Fibroblast of skin of right quadriceps (primary cell): Measurements from ENCODE around the gene VWC2L.

Experiments
- DNase-seq: peaks from one replicate; pipeline ENCODE4 v3.0.0-alpha.2; 2013

Gene VWC2L

GRCh38 chr2:214471382-214471781 lies 60.5 kb downstream of the VWC2L start:
- no peak for DNase-seq

- no peak for DNase-seq
Observed at GRCh38 chr2:214471990-214472389, 61.1 kb downstream of the VWC2L start.

DNA sequence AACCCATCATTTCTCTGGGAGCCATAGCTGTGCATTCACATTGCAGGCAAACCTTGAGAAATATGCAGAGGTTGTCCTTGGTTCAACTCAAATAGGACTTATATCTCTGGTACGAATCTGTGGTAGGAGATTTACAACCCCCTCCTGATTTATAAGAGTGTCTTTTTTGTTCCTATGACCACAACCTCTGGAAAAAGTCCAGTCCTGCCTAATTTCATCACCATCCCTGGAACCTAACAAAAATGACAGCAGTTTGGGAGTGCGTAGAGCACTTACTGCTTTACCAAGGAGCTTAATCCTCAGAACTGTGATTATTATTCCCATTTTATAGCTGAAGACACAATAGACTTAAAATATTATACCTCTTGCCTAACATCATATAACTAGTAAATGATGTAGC lies 66.5 kb downstream of the VWC2L start:
- no peak for DNase-seq

- peak; percentile 9 for DNase-seq
Observed at GRCh38 chr2:214481204-214481603, 70.3 kb downstream of the VWC2L start.

DNA sequence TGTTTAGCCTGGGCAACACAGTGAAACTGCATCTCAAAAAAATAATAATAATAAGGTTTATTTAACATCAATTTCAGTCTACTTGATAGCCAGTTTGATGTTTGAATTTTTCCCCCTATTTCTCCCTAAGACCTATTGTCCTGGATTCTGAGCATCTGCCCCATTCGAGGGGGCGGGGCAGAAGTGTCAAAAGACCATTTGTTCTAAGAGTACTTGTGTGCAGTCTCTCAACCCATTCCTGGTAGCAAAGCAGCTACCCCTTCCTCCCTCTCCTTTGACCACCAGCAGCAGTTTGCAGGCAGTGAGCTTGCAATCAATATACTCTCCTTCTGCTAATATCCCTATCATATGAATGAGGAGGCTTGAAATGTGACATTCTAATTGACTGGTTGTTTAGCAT lies 71.9 kb downstream of the VWC2L start:
- DNase-seq: no peak

DNA sequence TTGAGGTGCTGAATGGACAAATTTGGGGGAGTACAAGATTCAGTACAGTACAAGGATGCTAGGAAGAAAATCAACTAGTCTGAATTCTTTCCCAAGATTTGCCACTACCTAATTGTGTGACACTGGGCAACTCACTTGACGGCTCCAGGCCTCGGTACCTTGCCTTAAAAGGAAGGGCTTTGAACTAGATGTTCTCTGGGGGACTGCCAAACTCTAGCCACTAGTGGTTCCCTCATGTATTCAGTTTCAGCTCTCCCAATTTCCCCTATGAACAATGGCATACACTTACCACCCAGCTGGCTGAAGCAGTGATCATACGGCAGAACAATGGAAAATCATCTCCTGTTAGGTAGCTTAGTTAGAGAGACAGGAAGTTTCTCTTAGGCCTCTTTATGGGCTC lies 73.4 kb downstream of the VWC2L start:
- DNase-seq: no peak

- DNase-seq: no peak
Observed at GRCh38 chr2:214484701-214485100, 73.8 kb downstream of the VWC2L start.

- no peak for DNase-seq
Observed at GRCh38 chr2:214489181-214489580, 78.3 kb downstream of the VWC2L start.

GRCh38 chr2:214489702-214490101 lies 78.8 kb downstream of the VWC2L start:
- no peak for DNase-seq

GRCh38 chr2:214492152-214492551 lies 81.3 kb downstream of the VWC2L start:
- DNase-seq: no peak

DNA sequence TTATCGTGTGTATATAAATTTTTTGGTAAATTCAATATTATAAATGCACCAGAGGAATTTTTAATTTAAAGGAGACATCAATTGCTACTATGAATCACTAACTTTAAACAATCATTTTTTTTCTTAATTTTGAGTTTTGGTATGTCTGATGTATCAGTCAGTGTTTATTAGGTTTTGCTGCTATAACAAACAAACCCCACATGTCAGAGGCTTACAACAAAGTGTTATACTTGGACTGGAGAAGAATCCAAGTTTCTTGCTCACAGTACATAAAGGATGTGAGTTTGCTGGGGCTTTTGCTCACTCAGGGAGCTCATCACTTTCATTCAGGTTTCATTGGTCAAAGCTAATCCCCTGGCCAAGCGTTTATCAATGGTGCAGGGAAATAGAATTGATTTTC lies 81.8 kb downstream of the VWC2L start:
- no peak for DNase-seq

DNA sequence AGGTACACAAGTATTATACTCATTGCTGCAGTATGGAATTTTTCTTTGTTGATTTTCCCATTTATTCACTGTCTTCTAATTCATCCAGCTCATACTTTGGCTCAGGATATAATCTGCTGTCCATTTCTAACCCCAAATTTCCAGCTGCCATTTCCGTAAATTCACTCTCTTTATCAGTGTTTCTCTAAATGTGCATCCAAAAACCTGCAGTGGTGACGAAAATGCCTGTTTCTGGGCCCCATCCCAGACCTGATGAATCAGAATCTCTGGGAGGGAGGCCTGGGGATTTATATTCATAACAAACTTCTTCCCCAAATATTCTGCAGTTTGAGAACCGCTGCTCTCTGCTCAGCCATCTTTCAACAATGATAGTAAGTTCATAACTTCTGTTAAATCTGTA lies 86.6 kb downstream of the VWC2L start:
- DNase-seq: no peak

- no peak for DNase-seq
Observed at GRCh38 chr2:214503568-214503967, 92.7 kb downstream of the VWC2L start.

- DNase-seq: no peak
Observed at GRCh38 chr2:214504599-214505376, 93.9 kb downstream of the VWC2L start.

DNA sequence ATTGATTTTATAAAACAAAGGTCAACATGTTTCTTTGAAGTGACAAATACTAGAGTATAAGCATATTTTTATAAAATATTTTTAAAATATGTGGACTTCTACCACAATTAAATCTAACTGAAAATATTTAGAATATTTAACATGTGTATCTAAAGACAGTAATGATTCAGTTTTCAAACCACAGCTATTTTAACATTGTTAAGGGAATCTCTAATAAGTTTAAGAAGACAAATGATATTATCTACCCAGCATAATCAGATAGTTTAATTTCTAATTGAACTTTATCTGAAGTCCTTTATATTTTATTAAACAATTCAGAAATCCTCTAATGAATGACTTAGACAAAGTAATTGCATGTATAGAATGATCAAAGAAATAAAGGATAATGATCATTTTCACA lies 96.2 kb downstream of the VWC2L start:
- no peak for DNase-seq

- DNase-seq: no peak
Observed at GRCh38 chr2:214514704-214515103, 103.8 kb downstream of the VWC2L start.

GRCh38 chr2:214515111-214515510 lies 104.3 kb downstream of the VWC2L start:
- no peak for DNase-seq

- no peak for DNase-seq
Observed at GRCh38 chr2:214519258-214519818, 108.5 kb downstream of the VWC2L start.

GRCh38 chr2:214529021-214529420 lies 118.2 kb downstream of the VWC2L start:
- no peak for DNase-seq

DNA sequence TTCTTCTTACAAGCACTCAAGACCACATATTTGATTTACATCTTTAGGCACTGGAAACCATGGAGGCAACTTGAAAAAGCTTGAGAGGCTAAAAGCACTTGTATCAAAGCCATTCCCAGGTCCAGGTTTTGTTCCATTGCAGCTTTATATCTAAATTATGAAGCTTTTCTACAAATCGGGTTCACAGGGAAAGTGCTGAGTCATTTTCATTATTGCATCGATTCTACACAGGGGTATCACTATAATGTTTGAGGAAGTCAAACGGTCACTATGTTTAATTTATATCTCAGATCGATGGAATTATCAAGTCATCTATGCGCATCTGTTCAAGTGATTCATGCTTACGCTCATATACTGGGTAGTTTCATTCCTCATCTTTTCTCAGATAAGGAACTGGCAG lies 118.7 kb downstream of the VWC2L start:
- no peak for DNase-seq

DNA sequence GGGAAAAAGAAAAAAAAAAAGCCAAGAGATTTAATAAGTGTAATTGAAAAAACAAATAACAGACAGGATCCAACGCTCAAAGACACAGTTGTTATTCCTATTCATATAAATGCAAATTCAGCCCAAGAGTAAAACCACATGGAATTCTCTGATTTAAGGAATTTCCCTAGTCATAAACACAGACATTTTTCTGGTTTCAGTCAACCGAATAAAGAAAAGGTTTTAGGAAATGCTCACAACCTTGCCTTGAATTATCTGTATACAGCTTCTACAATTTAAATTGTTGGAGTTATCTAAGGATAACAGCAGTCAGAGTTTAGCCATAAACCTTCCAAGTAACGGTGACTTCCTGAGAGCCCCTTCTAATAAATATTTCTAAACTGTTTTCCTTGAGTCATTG lies 122.7 kb downstream of the VWC2L start:
- peak; percentile 32 for DNase-seq

DNA sequence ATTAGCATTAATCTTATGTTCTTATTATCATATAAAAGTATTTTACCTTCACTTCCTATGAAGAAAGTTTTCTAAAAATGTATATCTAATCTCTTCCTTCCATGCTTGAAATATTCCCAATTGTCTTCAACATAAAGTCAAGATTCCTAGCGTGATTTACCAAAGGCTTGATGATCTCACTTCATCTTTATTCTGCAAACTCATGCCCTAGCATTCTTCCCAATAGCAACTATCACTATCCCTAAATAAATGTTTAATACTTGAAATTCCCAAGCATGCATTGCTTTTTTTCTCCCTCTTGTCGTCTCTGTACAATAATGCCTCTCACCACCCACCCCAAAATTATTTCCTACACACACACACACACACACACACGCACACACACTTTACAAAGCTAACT lies 125.8 kb downstream of the VWC2L start:
- no peak for DNase-seq

DNA sequence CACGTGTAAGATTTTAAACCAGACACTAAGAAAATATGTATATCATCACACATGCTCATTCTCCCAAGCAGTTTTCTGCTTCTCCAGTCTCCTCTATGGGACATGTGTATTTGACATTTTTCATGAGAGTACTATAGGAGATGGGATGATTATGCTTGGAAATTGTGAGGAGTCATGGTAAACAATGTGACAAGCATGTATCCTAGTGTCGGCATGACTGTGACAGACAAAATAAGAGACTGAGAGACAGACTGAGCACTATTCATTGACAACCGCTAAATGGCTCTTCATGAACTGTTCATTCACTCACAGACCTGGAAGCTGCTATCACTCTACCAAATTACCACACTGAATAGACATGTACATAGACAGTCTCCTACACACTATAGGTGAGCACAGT lies 127.1 kb downstream of the VWC2L start:
- no peak for DNase-seq

- peak; percentile 10 for DNase-seq
Observed at GRCh38 chr2:214542295-214542694, 131.4 kb downstream of the VWC2L start.

- DNase-seq: peak; percentile 59
Observed at GRCh38 chr2:214542866-214543265, 132.0 kb downstream of the VWC2L start.
